H1 (cell line): ENCODE measurements around the gene GNAS. TPM values are rescaled to one million over a fixed set of nuclear protein-coding genes. Genes with fewer than 3 reads are reported as not detected.

Source experiments
- CBX5 ChIP-seq: fragments of 300-800, 300-1000 bp; sonication (generic); IDR thresholded peaks from 2 replicates; pipeline ENCODE4 v1.7.1; 2016; ENCODE audit warnings: antibody characterized with exemption, low read length, low read depth
- CHD2 ChIP-seq: IDR thresholded peaks from 2 replicates; pipeline ENCODE4 v1.6.1; 2012; ENCODE audit warnings: low read length, improper control_type of control experiment
- GABPA ChIP-seq: IDR thresholded peaks from 2 replicates; pipeline ENCODE4 v1.6.1; 2011; ENCODE audit warnings: mild to moderate bottlenecking, low read length, moderate library complexity, borderline replicate concordance; ENCODE audit not compliant: insufficient read depth
- JUN ChIP-seq: IDR thresholded peaks from 2 replicates; pipeline ENCODE4 v1.6.1; 2011; ENCODE audit warnings: low read depth, mild to moderate bottlenecking, improper control_type of control experiment, low read length
- POLR2A ChIP-seq, 2 experiments: IDR thresholded peaks; 1 replicate in 1 of 2; 2 replicates in 1 of 2; pipeline ENCODE4 v1.6.1; 2011; ENCODE audit warnings: low read depth in 2 of 2, low read length in 2 of 2, mild to moderate bottlenecking in 2 of 2; ENCODE audit errors: control extremely low read depth in 1 of 2
- POLR2AphosphoS5 ChIP-seq: IDR thresholded peaks from 2 replicates; pipeline ENCODE4 v1.6.1; 2011; ENCODE audit warnings: low read depth, low read length
- TAF1 ChIP-seq: IDR thresholded peaks from 2 replicates; pipeline ENCODE4 v1.6.1; 2011; ENCODE audit warnings: mild to moderate bottlenecking, low read depth, low read length
- YY1 ChIP-seq: IDR thresholded peaks from 2 replicates; pipeline ENCODE4 v1.6.1; 2011; ENCODE audit warnings: low read depth, mild to moderate bottlenecking, low read length
- polyA plus RNA-seq, 7 experiments: library from polyadenylated mRNA; depleted of rRNA in 3 of 7; stranded (reverse) in 5 of 7; unstranded in 2 of 7; fragments of >200 nt in 5 of 7; fragments of 200-250 nt in 2 of 7; gene quantifications; 1 replicate in 5 of 7; 2 replicates in 1 of 7; 4 replicates in 1 of 7; pipeline versions ENCODE4 v1.2.1 to v1.2.3, GENCODE V29; 2011 to 2013; ENCODE audit warnings: missing spikeins in 2 of 7, mixed read lengths in 2 of 7
- total RNA-seq: library from RNA; stranded (reverse); fragmentation: NEBNext Ultra II Directional; extraction: Animal tissue kit (Norgen Biotek cat#: 25700); gene quantifications from 2 replicates; pipeline ENCODE4 v1.2.1, GENCODE V29; 2021

GNAS gene
- total and polyA plus RNA-seq, 2 of the 8 experiments (the other 6 are each of a cell fraction or from before 2014, with no cell fraction given) = 989 to 1,613 TPM

- TF ChIP-seq TAF1 = no peak
- TF ChIP-seq CHD2 = no peak
- no peak for TF ChIP-seq CBX5
- TF ChIP-seq GABPA = no peak
- no peak for TF ChIP-seq YY1
- TF ChIP-seq JUN = no peak
- no peak for TF ChIP-seq POLR2A (IDR thresholded peaks at IDR 0.05; ENCODE audit: control extremely low read depth in 1 of 2, low read depth in 2 of 2, low read length in 2 of 2)
- no peak for TF ChIP-seq POLR2AphosphoS5
These were observed 35.4 kb upstream of the GNAS start (continued) for GRCh38 chr20:58816957-58817651.
